GM12874 (cell line): Measurements from ENCODE around the gene ZMYND8.

Experiments
- CTCF ChIP-seq: IDR thresholded peaks from 2 replicates; pipeline ENCODE4 v1.5.1; 2011; ENCODE audit warnings: low read depth, mild to moderate bottlenecking, control low read depth, low read length, moderate library complexity; ENCODE audit not compliant: insufficient read depth

ZMYND8 gene

DNA sequence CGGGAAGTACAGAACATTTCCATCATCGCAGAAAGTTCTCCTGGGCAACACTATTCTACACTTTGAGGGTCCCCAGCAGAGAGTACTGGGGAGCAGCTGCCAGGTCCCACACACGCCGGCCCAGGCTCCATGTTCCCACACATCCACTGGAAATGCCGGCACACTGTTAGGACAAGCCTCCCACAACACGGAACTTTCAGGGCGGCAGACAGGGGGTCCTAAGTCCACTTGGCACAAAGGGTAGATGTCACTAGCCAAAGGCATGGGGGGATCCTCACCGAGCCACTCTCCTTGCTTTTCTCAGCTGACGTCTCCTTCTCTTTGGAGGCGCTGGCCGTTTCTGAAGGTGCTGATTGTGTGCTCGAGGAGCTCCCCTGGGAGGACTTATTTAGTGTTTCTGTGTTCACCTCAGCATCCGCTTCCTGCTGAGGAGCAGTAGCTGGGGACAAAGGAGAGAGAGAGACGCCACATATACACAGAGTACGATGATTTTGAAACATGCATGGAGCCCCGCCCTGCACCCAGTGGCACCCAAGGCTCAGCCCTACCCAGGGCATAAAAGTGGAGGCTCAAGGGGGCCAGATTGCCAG, 135.4 kb downstream of the ZMYND8 start:
- TF ChIP-seq CTCF: no peak

- peak; percentile 67 for TF ChIP-seq CTCF
Measured at GRCh38 chr20:47220161-47220582, 136.3 kb downstream of the ZMYND8 start.

DNA sequence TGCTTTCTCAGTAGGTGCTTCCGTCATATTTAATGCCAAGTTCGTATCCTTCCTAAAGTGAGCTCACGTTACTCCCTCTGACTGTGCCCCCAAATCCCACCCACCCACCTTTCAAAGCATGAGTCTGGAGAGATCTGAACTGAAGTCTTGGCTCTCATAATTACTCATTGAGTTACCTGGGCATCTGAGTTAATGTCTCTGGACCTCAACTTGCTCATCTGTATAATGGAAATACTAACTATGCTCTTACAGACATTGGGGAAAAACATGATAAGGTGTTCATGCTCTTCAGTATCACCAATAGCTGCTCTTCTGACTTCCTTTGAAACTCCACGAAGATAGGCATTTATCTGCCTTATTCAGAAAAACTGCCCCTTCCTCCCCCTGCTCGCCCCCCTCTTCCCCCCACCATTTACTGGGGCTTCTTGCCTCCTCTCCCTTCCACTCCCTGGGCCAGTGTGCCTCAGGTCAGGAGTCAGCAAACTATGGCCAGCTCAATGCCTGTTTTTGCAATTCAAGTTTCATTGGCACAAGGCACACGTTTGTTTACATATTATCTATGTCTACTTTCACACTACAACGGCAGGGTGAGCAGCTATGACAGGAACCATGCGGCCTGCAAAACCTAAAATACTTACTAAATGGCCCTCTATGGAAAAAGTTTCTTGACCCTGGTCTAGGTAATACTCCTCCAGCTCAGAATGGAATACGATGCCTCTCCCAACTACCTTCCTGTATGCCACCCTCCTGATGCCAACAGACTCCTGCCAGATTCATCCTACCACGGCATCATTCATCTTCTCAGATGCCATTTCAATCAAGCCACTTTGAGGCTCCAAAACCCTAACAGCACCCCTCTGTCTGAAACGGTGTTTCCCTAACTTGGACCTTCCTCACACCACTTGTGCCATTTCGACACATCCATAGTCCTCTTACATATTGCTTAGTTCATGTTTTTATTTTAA, 138.7 kb downstream of the ZMYND8 start:
- TF ChIP-seq CTCF: no peak

DNA sequence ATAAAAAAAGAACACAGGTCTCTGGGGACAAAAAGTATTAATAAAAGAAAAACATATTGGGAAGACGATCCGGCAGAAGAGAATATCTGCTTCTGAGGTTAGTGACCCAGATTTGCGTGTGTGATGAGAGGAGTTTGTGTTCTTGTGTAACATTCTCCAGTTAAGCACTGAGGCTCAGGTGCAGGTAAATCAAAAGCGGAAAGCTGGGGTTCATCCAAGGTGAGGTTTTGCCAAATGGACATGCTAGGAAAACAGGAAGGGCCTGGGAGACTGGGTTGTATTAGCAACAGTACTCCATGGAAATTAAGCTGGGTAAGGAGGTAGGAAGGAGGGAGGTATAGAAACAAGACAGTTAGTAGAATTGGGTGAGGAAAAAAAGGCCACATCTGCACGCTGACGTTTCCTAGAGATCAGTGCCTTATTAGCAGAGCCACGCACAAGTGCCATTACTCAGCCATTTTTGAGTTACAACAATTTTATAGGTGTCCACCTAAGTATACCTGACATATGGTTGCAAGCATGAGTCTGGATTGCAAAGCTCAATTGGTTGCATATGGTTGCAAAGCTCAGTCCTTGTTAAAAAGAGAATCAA, 139.6 kb downstream of the ZMYND8 start:
- TF ChIP-seq CTCF: no peak

- no peak for TF ChIP-seq CTCF
Measured at GRCh38 chr20:47215653-47216397, 140.7 kb downstream of the ZMYND8 start.

GRCh38 chr20:47213966-47214365, 142.5 kb downstream of the ZMYND8 start:
- no peak for TF ChIP-seq CTCF
